A204.1 (cell line): Measurements from ENCODE around the gene NUP155.
"Not testable (repeated sequence)": the region's sequence is repeated elsewhere in the genome, so short reads cannot be mapped to it uniquely, and the experiment has no call there.

Experiments
- FAIRE-seq: peaks from 2 replicates; lab custom pipeline; 2012; peaks lifted over from hg19 to GRCh38; lab: Jason Lieb, UNC

Gene NUP155

DNA sequence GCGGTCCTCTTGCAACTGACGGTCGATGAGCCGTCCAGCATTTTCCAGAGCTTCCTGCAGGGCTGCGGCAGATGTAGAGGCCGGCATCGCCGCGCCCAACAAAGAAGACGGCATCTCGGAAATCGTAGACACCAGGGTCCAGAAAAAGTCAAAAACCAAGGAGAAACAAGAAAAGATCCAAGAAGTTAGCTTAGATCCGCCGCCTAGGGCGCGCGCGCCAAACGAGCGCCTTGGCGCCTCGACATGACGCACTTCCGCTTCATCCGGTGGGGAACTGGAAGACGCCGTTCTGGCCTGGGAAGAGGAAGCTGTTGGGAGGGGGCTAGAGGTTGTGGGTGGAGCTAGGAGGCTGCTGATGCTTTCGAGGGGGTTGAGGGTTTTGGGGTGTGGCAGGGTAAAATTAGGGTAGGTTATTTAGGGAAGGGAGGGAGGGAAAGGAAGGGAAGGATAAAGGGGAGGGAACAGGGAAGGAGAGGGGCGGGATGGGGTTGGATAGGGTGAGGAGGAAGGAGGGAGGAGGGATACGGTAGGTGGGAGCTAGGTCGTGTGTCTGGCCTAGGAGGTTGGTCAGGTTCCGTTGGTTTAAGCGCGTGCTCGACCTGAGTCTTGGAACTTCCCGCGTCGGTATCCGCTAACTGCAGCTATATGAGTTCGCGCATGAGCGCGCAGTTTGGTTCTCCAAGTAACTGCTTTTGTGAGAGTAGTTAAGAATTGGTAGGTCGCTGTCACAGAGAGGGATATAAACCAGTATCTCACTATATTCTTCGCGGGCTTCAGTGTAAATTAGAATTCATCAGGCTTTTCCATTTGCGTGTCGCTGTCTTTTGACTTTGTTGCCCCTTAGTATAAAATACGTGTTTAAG lies at the start of gene NUP155:
Gene NUP155 (minus strand): TSS at position 243 of the 863 bp plus-strand sequence. CDS start 129 bp downstream, at position 114.
- peak; percentile 97 for FAIRE-seq

DNA sequence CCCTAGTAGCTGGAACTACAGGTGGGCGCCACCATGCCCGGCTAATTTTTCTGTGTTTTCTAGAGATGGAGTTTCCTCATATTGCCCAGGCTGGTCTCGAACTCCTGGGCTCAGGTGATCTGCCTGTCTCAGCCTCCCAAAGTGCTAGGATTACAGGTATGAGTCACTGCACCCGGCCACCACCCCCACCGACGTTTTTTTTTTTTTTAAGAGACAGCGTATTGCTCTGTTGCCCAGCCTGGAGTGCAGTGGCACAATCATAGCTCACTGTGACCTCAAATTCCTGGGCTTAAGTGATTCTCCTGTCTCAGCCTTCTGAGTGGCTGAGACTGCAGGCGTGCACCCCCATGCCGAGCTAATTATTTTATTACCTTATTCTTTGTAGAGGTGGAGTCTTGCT lies 46.4 kb upstream of the NUP155 start:
- no peak for FAIRE-seq

DNA sequence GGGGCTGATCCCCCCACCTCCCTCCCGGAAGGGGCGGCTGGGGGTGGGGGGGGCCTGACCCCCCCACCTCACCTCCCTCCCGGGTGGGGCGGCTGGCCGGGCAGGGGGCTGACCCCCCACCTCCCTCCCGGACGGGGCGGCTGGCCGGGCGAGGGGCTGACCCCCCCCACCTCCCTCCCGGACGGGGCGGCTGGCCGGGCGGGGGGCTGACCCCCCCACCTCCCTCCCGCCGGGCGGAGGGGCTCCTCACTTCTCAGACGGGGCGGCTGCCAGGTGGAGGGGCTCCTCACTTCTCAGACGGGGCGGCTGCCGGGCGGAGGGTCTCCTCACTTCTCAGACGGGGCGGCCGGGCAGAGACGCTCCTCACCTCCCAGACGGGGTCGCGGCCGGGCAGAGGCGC lies 44.5 kb upstream of the NUP155 start:
- not testable (repeated sequence) for FAIRE-seq

DNA sequence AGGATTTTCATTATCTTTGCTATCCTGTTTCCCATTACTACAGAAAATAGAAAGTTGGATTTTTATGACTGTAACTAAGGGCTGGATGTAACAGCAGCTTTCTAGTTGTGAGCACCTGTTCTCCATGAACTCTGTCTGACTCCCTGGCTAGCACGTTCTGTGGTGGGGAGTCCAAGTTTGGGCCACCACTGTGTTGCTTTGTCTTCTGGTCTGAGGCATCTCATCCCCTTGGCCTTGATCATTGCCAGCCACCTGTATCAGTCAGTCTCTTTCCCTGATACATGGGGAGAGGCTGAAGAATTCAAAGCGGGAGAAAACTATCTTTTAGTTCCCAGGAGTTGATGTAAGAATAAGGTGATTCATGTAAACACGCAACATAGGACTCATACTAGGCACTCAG lies 41.6 kb upstream of the NUP155 start:
- no peak for FAIRE-seq

DNA sequence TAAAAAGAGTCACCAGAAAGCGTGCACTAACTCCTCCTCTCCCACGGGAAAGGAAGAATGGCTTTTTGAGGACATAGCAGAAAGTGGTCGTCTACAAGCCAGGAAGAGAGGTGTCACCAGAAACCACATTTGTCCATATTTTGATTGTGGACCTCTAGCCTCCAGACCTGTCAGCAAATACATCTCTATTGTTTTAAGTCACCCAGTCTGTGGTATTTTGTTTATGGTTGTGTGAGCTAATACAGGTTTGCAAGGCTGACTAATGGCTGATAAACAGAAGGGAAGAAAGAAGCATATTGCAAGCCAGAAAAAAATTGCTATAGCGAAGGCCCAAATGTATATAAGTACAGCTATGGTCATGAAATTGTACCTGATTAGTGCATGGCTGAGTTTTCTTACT lies 29.6 kb upstream of the NUP155 start:
- no peak for FAIRE-seq

DNA sequence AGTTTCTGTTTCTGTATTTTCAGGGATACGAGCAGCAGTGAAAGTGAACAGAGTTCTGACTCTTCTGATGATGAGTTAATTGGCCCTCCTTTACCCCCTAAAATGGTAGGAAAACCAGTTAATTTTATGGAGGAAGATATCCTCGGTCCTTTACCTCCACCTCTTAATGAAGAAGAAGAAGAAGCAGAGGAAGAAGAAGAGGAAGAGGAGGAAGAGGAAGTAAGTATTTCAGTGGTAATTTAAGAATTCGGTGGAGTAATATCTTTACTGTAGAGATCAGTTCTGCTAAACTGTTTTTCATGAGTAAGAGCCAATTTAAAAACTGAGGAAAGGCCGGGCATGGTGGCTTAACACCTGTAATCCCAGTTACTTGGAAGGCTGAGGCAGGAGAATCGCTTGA lies 25.4 kb upstream of the NUP155 start:
- FAIRE-seq, result no peak

DNA sequence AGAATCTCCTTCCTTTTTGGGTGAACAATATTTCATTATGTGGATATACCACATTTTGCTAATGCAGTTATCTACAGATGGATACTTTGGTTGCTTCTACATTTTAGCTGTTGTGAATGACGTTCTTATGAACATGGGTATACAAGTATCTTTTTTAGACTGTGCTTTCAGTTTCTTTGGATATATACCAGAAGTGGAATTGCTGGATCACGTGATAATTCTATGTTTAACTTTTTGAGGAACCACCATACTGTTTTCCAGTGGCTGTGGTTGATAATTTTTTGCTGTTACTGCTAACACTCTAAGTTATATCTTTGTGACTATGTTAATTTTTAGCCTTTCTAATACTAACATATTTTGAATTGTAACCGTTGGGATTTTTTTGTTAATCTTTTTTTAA lies 20.7 kb upstream of the NUP155 start:
- FAIRE-seq, result no peak

DNA sequence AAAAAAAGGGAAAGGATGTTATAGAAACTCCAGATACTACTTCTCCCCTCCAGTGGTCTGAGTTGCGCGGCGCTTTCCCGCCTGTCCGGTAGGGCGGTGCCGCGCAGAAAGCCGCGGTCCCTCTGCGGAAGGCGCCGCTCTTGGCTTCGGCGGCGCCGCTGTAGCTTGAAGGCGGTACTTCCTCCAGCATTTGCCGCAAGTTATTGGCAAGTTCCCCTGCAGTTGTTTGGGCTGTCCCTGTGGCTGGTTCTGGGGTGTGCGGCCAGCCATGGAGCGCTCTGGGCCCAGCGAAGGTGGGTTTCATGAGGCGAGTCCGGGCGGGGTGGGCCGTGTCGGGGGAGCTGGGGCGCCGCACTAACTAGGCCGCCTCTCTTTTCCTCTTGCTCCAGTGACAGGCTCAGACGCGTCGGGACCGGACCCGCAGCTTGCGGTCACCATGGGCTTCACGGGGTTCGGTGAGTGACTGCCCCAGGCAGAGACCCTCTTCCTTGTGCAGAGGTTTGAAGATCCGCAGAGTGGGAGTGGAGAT lies 8.3 kb upstream of the NUP155 start, which contains the start of gene WDR70:
Gene WDR70 (plus strand): TSS at position 219 of the 529 bp plus-strand sequence. CDS start 50 bp downstream, at position 269.
- peak; percentile 82 for FAIRE-seq

DNA sequence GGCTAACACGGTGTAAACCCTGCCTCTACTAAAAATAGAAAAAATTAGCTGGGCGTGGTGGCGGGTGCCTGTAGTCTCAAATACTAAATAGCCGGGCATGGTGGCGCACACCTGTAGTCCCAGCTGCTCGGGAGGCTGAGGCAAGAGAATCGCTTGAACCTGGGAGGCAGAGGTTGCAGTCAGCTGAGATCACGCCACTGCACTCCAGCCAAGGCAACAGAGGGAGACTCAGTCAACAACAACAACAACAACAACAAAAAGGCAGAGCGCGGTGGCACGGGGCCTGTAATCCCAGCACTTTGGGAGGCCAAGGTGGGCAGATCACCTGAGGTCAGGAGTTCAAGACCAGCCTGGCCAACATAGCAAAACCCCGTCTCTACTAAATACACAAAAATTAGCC lies 7.2 kb upstream of the NUP155 start:
- not testable (repeated sequence) for FAIRE-seq

DNA sequence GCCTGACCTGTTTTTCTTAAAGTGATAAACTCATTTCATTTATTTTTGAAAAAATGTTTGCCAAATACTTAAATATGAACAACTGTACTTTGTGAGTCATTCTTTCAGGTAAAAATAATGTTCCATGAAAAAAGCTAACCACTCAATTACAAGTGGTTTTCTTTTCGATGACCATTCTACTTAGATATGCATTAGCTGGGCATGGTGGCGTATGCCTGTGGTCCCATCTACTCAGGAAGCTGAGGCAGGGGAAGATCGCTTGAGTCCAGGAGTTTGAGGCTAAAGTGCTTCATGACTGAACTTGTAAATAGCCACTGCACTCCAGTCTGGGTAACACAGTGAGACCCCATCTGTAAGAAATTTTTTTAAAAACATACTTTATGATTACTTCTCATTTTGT lies 4.2 kb upstream of the NUP155 start:
- FAIRE-seq, result no peak

DNA sequence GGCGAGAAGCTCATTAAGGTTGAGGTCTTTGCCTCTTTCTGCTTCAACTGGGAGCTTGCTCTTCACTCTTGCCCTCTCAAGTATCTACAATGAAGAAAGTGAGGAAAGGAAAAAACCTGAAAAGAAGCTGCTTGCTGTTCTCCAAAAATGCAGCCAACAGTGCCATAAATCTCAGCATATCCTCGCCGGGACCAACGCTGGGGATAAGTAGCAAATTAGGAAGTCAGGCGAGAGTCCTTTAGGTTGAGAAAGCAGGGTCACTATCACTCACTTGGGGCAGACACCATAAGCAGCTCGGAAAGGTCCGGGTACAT lies 399 bp downstream of the NUP155 start:
- FAIRE-seq, result no peak

DNA sequence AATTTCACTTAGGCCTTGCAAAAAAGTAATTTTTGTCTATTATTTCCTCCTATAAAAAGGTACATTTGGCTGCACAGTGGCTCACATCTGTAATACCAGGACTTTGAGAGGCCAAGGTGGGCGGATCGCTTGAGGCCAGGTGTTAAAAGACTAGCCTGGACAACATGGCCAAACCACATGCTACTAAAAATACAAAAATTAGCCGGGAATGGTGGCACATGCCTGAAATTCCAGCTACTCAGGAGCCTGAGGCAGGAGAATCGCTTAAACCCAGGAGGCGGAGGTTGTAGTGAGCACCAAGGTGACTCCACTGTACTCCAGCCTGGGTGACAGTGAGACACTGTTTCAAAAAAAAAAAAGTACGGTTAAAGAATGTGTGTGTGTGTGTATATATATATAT lies 15.7 kb downstream of the NUP155 start:
- no peak for FAIRE-seq

DNA sequence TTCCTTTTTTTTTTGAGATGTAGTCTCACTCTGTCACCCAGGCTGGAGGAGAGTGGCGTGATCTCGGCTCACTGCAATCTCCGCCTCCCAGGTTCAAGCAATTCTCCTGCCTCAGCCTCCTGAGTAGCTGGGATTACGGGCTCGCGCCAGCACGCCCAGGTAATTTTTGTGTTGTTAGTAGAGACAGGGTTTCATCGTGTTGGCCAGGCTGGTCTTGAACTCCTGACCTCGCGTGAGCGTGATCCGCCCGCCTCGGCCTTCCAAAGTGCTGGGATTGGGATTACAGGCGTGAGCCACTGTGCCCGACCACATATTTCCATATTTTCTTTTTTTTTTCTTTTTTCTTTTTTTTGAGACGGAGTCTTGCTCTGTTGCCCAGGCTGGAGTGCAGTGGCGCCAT lies 28.2 kb downstream of the NUP155 start:
- not testable (repeated sequence) for FAIRE-seq

DNA sequence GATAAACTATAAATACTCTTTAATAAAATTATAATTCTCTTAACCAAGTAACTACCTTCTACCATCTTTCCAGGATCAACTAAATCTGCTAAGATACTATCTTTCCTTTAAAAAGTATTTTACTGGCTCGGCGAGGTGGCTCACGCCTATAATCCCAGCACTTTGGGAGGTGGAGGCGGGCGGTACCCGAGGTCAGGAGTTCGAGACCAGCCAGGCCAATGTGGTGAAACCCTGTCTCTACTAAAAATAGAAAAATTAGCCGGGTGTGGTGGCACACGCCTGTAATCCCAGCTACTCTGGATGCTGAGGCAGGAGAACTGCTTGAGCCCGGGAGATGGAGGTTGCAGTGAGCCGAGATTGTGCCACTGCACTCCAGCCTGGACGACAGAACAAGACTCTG lies 36.2 kb downstream of the NUP155 start:
- not testable (repeated sequence) for FAIRE-seq

DNA sequence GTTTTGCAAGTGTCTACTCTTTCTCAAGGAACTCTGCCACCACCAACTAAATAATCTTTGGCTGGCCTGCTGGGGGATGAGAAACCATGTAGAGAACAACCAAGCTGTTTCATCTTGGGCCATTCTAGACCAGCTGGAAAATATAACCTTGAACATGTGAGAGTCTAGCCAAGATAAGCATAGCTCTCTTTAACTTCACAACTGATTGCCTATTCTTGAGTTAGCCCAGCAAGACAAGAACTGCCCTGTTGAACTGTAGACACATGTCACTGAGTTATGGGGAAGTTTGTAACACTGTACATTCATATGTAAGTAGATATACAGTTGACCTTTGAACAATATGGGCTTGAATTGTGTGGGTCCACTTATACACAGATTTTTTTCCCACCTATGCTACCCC lies 44.4 kb downstream of the NUP155 start:
- FAIRE-seq, result no peak

DNA sequence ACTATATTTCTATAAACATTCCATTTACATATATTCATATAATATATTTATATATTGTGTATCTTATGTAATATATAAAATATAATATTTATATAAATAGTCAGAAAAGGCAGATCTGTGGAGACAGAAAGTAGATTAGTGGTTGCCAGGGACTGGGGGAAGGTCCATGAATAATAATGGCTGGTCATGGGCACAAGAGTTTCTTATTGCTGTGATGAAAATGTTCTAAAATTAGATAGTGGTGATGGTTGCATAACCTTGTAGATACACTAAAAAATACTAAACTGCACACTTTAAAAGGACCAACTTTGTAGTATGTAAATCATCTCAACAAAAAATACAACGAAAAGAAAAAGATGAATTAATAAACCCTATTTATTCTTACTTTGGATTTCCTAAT lies 47.3 kb downstream of the NUP155 start:
- FAIRE-seq, result no peak

DNA sequence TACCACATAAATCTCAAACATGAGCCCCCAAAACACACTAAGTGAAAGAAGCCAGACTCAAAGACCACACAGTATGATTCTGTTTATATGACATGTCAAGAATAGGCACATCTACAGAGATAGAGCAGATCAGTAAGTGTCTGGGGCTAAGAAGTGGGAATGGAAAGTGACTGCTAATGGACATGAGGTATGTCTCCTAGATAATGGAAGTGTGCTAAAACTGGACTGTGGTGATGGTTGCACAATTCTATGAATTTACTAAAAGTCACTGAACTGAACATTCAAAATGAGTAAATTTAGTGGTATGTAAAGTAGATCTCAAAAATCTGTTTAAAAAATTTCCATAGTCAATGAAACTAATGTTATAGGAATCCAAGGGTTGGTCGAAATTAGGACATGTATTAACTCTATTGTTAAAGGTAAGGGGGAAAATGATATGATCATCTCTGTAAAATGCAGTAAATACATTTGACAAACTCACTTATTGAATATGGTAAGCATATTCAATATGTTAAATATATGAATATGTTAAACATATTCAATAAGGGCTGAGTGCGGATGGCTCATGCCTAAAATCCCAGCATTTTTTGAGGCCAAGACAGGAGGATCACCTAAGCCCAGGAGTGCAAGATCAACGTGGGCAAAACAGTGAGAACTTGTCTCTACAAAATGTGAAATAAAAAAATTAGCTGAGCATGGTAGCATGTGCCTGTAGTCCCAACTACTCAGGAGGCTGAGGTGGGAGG lies 51.7 kb downstream of the NUP155 start:
- no peak for FAIRE-seq

DNA sequence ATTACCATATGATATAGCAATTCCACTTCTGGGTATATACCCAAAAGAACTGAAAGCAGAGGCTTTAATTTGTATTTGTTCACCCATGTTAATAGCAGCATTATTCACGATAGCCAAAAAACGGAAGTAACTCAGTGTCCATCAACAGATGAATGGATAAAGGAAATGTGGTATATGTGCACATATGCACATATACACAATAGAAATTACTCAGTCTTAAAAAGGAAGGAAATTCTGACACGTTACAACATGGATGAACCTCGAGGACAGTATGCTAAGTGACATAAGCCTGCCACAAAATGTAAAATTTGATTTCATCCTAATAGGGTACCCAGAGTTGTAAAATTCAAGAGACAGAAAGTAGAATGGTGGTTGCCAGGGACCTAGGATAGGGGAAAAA lies 54.9 kb downstream of the NUP155 start:
- FAIRE-seq, result no peak

DNA sequence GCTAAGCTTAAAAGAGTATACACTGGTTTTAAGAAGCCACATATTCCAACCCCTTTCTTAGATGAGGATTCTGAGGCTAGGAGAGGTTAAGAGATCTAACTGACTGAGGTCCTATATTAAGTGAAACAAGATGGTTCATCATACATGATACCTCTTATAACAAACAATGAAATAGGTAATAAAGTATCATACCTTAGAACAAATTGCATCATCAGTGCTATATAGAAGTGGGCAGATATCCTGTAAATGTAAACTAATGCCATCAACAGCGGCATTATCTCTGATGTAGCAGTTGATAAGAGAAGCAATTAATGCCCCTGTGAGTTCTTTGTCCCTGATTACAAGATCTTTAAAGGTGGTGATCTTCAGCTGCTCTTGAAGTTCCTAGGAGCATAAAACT lies 60.5 kb downstream of the NUP155 start:
- FAIRE-seq, result no peak

DNA sequence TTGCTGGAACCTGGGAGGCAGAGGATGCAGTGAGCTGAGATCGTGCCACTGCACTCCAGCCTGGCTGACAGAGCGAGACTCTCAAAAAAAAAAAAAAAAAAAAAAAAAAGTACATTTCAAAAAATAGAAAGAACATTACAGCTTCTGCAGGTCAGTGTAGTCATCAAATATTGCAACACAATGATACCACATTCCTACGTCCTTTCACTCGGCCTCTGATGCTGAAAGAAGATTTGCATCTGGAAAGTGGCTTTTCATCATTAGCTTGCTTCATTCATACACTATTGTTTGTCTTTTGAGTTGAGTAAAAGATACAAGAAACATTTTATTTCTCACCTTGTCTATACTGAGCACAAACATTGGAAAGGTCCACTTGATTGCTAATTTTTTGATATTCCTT lies 62.1 kb downstream of the NUP155 start:
- FAIRE-seq, result no peak

DNA sequence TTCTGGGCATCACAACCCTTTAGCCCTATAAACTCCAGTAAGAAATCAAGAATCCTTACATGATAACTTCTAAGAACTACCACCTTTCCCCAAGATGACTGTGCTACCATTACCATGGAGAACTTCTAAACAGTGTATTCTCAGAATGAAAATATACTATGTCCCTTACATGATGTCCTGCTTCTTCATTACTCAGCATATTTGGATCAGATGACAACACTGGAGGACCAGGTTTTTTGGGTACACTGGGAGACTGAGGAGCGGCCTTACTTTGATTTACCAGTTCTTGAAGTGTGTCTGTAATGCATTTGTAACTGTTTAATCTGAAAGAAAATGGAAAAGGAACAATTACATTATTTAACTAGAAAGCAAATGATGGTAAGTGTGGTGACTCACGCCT lies 66.0 kb downstream of the NUP155 start:
- no peak for FAIRE-seq

DNA sequence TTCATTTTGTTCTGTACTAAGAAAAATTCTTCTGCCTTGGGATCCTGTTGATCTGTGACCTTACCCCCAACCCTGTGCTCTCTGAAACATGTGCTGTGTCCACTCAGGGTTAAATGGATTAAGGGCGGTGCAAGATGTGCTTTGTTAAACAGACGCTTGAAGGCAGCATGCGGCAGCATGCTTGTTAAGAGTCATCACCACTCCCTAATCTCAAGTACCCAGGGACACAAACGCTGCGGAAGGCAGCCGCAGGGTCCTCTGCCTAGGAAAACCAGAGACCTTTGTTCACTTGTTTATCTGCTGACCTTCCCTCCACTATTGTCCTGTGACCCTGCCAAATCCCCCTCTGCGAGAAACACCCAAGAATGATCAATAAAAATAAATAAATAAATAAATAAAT lies 74.6 kb downstream of the NUP155 start:
- not testable (repeated sequence) for FAIRE-seq

DNA sequence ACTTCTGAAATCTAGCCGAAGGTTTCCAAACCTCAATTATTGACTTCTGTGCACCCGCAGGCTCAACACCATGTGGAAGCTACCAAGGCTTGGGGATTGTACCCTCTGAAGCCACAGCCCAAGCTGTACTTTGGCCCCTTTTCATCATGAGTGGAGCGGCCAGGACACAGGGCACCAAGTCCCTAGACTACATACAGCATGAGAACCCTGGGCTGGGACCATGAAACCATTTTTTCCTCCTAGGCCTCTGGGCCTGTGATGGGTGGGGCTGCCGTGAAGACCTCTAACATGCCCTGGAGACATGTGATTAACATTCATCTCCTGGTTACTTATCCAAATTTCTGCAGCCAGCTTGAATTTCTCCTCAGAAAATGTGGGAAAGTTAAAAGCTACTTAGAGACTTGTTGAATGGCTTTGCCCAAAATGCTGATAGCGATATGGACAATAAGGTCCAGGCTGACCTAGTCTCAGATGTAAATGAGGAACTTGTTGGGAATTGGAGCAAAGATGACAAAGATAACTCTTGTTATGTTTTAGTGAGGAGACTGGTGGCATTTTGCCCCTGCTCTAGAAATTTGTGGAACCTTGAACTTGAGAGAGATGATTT lies 87.6 kb downstream of the NUP155 start:
- no peak for FAIRE-seq
